GM23248 (cell line): Measurements from ENCODE around the gene ADK.

Experiments used
- EZH2 ChIP-seq: fragments of 200-600 bp; sonication (generic); IDR thresholded peaks from 2 replicates; pipeline ENCODE4 v1.6.1; 2018; ENCODE audit warnings: antibody characterized with exemption, mild to moderate bottlenecking; ENCODE audit not compliant: insufficient read depth, poor library complexity, severe bottlenecking
- EZH2phosphoT487 ChIP-seq: fragments of 200-600 bp; sonication (generic); IDR thresholded peaks from 2 replicates; pipeline ENCODE4 v1.6.1; 2018; ENCODE audit warnings: antibody characterized with exemption, moderate library complexity, mild to moderate bottlenecking, low read depth; ENCODE audit not compliant: insufficient read depth

- TF ChIP-seq EZH2phosphoT487 (no peak), EZH2 (no peak)
Measured at GRCh38 chr10:74133923-74134820, 16.8 kb upstream of the ADK start.
